ENCODE results near the gene IQCE.

Gene IQCE

GRCh38 chr7:2521952-2522591, 36.7 kb upstream of the IQCE start:
- H3K4me2 ChIP-seq (ENCODE audit: low read length) = no peak overlapping the region
- H3F3A ChIP-seq (ENCODE audit: insufficient read depth, low read length) = no peaks in the 10 kb centered on the region
- H3K27ac ChIP-seq (ENCODE audit: low read depth, low read length, poor library complexity, severe bottlenecking) = no peak overlapping the region
- peaks cover 27% of the 10 kb centered on the region for H3K27me3 ChIP-seq (ENCODE audit: insufficient read depth, low read length)
- no peaks in the 10 kb centered on the region for H4K20me1 ChIP-seq (ENCODE audit: insufficient read depth, low read length)
- no peak overlapping the region for H3K9ac ChIP-seq (ENCODE audit: low read length)
- TF ChIP-seq CTCF (IDR thresholded peaks at IDR 0.05; ENCODE audit: low read length) (no peak), EZH2 (IDR thresholded peaks at IDR 0.05; ENCODE audit: borderline replicate concordance, low read length) (no peak)
- H2AFZ ChIP-seq (ENCODE audit: low read length) = no peak overlapping the region
- no peaks in the 10 kb centered on the region for H3K9me3 ChIP-seq (ENCODE audit: low read length)
- no peak overlapping the region for H3K4me3 ChIP-seq (ENCODE audit: low read depth, low read length, poor library complexity, severe bottlenecking)
- H3K9me2 ChIP-seq (ENCODE audit: low read depth, low read length) = no peaks in the 10 kb centered on the region
- H3K36me3 ChIP-seq (ENCODE audit: insufficient read depth, low read length) = no peaks in the 10 kb centered on the region
- peaks cover 11% of the 10 kb centered on the region for H3K4me1 ChIP-seq (ENCODE audit: insufficient read depth, low read length, severe bottlenecking)
- H3K79me2 ChIP-seq (ENCODE audit: insufficient read depth, low read length) = no peaks in the 10 kb centered on the region

DNA sequence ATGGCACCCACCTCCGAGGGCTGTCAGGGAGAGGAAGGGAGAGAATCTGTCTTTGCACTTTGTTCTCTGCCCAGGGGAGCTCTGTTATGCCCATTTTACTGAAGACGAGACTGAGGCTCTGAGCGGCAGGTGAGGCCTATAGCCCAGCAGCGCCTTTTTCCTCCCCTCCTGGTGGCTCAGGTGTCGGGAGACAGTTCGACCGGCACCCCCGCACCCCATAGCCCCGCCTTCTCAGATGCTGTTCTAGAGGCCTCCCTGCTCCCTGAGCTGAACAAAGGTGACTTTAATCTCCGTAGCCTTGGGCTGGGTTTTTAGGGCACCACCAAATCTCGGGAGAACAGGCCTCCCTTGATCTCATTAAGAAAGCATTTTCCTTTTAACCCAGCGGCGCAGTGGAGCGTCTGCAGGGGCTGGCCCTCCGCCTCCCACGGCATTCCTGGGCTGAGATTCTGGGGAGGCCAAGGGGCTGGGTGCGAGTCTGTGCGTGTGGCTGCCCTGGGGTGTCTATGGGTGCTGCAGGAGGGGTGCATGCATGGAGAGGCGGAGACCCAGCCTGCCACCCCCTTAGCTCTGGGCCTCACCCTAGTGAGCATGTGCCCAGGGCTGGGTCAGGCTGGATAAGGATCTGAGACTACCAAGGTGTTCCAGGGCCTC, 35.9 kb upstream of the IQCE start:
- Histone ChIP-seq H3F3A (ENCODE audit: insufficient read depth, low read length) (no peaks in the 10 kb centered on the region), H3K79me2 (ENCODE audit: insufficient read depth, low read length) (no peaks in the 10 kb centered on the region), H3K27me3 (ENCODE audit: insufficient read depth, low read length) (peaks cover 27% of the 10 kb centered on the region), H3K27ac (ENCODE audit: low read depth, low read length, poor library complexity, severe bottlenecking) (no peak overlapping the region), H3K9me2 (ENCODE audit: low read depth, low read length) (no peaks in the 10 kb centered on the region), H3K36me3 (ENCODE audit: insufficient read depth, low read length) (no peaks in the 10 kb centered on the region), H3K9ac (ENCODE audit: low read length) (no peak overlapping the region), H3K4me2 (ENCODE audit: low read length) (no peak overlapping the region), H2AFZ (ENCODE audit: low read length) (no peak overlapping the region), H3K9me3 (ENCODE audit: low read length) (no peaks in the 10 kb centered on the region), H3K4me3 (ENCODE audit: low read depth, low read length, poor library complexity, severe bottlenecking) (no peak overlapping the region), H4K20me1 (ENCODE audit: insufficient read depth, low read length) (no peaks in the 10 kb centered on the region), H3K4me1 (ENCODE audit: insufficient read depth, low read length, severe bottlenecking) (peaks cover 11% of the 10 kb centered on the region)
- TF ChIP-seq EZH2 (IDR thresholded peaks at IDR 0.05; ENCODE audit: borderline replicate concordance, low read length) = no peak

GRCh38 chr7:2523461-2523936, 35.3 kb upstream of the IQCE start:
- TF ChIP-seq EZH2 (IDR thresholded peaks at IDR 0.05; ENCODE audit: borderline replicate concordance, low read length) (no peak), CTCF (IDR thresholded peaks at IDR 0.05; ENCODE audit: low read length) (no peak)
- no peaks in the 10 kb centered on the region for H3K9me2 ChIP-seq (ENCODE audit: low read depth, low read length)
- H3K9ac ChIP-seq (ENCODE audit: low read length) = no peak overlapping the region
- H3K4me1 ChIP-seq (ENCODE audit: insufficient read depth, low read length, severe bottlenecking) = peaks cover 8% of the 10 kb centered on the region
- no peak overlapping the region for H3K4me3 ChIP-seq (ENCODE audit: low read depth, low read length, poor library complexity, severe bottlenecking)
- H3K9me3 ChIP-seq (ENCODE audit: low read length) = no peaks in the 10 kb centered on the region
- H3K27me3 ChIP-seq (ENCODE audit: insufficient read depth, low read length) = peaks cover 27% of the 10 kb centered on the region
- H2AFZ ChIP-seq (ENCODE audit: low read length) = no peak overlapping the region
- no peaks in the 10 kb centered on the region for H3K36me3 ChIP-seq (ENCODE audit: insufficient read depth, low read length)
- H3K79me2 ChIP-seq (ENCODE audit: insufficient read depth, low read length) = no peaks in the 10 kb centered on the region
- no peak overlapping the region for H3K4me2 ChIP-seq (ENCODE audit: low read length)
- H4K20me1 ChIP-seq (ENCODE audit: insufficient read depth, low read length) = no peaks in the 10 kb centered on the region
- no peaks in the 10 kb centered on the region for H3F3A ChIP-seq (ENCODE audit: insufficient read depth, low read length)
- H3K27ac ChIP-seq (ENCODE audit: low read depth, low read length, poor library complexity, severe bottlenecking) = no peak overlapping the region
